Ascending aorta (tissue), 2 donors: ENCODE results near the gene IL21R. TPM values are rescaled to one million over a fixed set of nuclear protein-coding genes. Genes with fewer than 3 reads are reported as not detected.

Experiments
- DNase-seq, 2 donors: peaks; one replicate each; pipeline ENCODE4 v3.0.0-alpha.2; 2019; ENCODE audit warnings: low spot score in 2 of 2
- H3K27ac ChIP-seq, 2 donors: fragments of 200-600 bp; sonication (generic); one replicate each; pipeline ENCODE4 v1.5.1; 2016 to 2017; ENCODE audit warnings: mild to moderate bottlenecking in 1 of 2
- H3K27me3 ChIP-seq: fragments of 200-600 bp; sonication (generic); one replicate; pipeline ENCODE4 v1.5.1; 2017
- H3K36me3 ChIP-seq, 2 donors: fragments of 200-600 bp; sonication (generic); one replicate each; pipeline ENCODE4 v1.5.1; 2016
- H3K4me1 ChIP-seq, 2 donors: fragments of 200-600 bp; sonication (generic); one replicate each; pipeline ENCODE4 v1.5.1; 2016 to 2017; ENCODE audit warnings: mild to moderate bottlenecking in 1 of 2
- H3K4me3 ChIP-seq, 2 donors: fragments of 200-600 bp; sonication (generic); one replicate each; pipeline ENCODE4 v1.5.1; 2016 to 2017; ENCODE audit warnings: mild to moderate bottlenecking in 1 of 2
- H3K9me3 ChIP-seq, 2 donors: fragments of 200-600 bp; sonication (generic); one replicate each; pipeline ENCODE4 v1.5.1; 2016
- intact Hi-C: fragments of 100-400 bp; cut with DNase I; formaldehyde crosslinking; loops from one replicate; pipeline ENCODE4 v1.15.1; 2023
- total RNA-seq: library from RNA; depleted of rRNA; stranded (reverse); fragments of >200 nt; gene quantifications from one replicate; pipeline ENCODE4 v1.1.0, GENCODE V29; 2016
- TF ChIP-seq, protein P1 (sequence below), 3 experiments: fragments of 200-600 bp in 2 of 3; fragments of 450-650 bp in 1 of 3; sonication (generic) in 2 of 3; IDR thresholded peaks; one replicate each; pipeline ENCODE4 v1.5.1; 2016 to 2019; ENCODE audit warnings: antibody characterized with exemption in 3 of 3, mild to moderate bottlenecking in 1 of 3, moderate library complexity in 1 of 3

Gene IL21R
- total RNA-seq = 0.21 TPM

DNA sequence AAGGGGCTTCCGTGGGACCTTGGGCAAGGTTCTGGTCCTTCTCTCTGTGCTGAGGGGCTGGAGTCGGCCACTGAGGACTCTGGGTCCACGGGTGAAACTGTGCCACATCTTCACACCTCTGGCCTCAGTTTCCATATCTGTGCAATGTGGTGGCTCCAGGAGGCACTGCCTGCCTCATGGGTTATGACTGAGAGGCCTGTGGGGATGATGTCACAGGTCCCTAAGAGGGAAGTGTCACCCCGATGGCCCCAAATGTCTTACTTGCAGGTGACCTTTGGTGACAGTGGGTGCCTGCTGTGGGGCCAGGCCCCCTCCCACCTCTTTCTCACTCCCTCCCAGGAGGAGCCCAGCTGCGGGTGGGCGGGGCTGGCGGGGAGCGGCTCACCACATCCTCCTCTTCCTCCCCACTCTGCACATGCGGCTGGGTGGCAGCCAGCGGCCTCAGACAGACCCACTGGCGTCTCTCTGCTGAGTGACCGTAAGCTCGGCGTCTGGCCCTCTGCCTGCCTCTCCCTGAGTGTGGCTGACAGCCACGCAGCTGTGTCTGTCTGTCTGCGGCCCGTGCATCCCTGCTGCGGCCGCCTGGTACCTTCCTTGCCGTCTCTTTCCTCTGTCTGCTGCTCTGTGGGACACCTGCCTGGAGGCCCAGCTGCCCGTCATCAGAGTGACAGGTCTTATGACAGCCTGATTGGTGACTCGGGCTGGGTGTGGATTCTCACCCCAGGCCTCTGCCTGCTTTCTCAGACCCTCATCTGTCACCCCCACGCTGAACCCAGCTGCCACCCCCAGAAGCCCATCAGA, at the start of gene IL21R:
TSS of gene IL21R (plus strand) at position 407 of the 801 bp plus-strand sequence. CDS start 27,898 bp downstream, outside the sequence.
- Histone ChIP-seq H3K27ac (no peak within 1 kb of the TSS), H3K9me3 (no peaks in the 10 kb centered on the region), H3K4me3 (peak within 1 kb of the TSS in 1 of 2 donors; percentile 44)

DNA sequence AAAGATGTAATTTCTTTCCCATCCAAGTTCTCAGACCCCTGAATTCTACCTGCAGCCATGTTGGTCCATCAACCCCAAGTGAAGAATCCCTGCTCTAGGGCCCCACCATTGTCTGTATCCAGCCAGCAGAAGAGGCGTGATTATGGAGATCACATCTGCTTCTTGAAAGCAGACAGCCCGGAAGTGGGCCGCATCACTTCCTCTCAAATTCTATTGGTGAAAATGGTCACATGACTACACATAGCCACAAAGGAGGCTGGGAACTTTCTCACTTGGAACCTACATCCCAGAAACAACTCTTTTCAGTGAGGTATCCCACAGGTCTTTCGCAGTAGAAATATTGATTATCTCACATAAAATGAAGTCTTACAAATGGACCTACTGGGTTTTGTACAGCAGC, 48.1 kb upstream of the IL21R start:
- Histone ChIP-seq H3K27me3 (no peaks in the 10 kb centered on the region), H3K4me1 (no peaks in the 10 kb centered on the region), H3K27ac (no peak overlapping the region), H3K36me3 (peaks cover 65 to 81% of the 10 kb centered on the region in 2 donors), H3K4me3 (no peak overlapping the region), H3K9me3 (no peaks in the 10 kb centered on the region)
- TF ChIP-seq, protein P1, sequence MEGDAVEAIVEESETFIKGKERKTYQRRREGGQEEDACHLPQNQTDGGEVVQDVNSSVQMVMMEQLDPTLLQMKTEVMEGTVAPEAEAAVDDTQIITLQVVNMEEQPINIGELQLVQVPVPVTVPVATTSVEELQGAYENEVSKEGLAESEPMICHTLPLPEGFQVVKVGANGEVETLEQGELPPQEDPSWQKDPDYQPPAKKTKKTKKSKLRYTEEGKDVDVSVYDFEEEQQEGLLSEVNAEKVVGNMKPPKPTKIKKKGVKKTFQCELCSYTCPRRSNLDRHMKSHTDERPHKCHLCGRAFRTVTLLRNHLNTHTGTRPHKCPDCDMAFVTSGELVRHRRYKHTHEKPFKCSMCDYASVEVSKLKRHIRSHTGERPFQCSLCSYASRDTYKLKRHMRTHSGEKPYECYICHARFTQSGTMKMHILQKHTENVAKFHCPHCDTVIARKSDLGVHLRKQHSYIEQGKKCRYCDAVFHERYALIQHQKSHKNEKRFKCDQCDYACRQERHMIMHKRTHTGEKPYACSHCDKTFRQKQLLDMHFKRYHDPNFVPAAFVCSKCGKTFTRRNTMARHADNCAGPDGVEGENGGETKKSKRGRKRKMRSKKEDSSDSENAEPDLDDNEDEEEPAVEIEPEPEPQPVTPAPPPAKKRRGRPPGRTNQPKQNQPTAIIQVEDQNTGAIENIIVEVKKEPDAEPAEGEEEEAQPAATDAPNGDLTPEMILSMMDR (IDR thresholded peaks at IDR 0.05) = no peak
- no peak for DNase-seq
- intact Hi-C loops = no loop called here

More for the DNA sequence above, at the start of gene IL21R:
- TF ChIP-seq, protein P1 (IDR thresholded peaks at IDR 0.05) = no peak
- DNase-seq = peak; percentile 40 to 70
- Histone ChIP-seq H3K27me3 (no peaks in the 10 kb centered on the region), H3K4me1 (peaks cover 0 to 6% of the 10 kb centered on the region in 2 donors), H3K36me3 (no peaks in the 10 kb centered on the region)
- intact Hi-C loops = no loop called here

DNA sequence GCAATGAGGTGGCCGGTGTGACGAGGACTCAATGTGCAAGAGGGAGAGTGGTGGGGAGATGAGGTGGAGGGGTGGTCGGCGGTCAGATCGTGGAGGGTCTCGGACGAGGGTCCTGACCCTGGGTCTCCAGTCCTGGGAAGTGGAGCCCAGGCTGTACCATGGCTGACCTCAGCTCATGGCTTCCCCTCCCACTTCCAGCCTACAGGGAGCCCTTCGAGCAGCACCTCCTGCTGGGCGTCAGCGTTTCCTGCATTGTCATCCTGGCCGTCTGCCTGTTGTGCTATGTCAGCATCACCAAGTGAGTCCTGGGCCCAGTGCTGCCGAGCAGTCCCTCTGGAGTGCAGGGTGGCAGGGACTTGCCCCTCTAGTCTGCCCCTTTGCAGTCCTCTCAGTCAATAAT, 46.4 kb upstream of the IL21R start:
- H3K4me3 ChIP-seq = no peak overlapping the region
- no peak overlapping the region for H3K27ac ChIP-seq
- TF ChIP-seq, protein P1 (IDR thresholded peaks at IDR 0.05) = peak; percentile 18 to 33 (median 30)
- no peaks in the 10 kb centered on the region for H3K27me3 ChIP-seq
- no peaks in the 10 kb centered on the region for H3K9me3 ChIP-seq
- no peaks in the 10 kb centered on the region for H3K4me1 ChIP-seq
- intact Hi-C loops = no loop called here
- peaks cover 63 to 80% of the 10 kb centered on the region in 2 donors for H3K36me3 ChIP-seq
- DNase-seq = no peak

DNA sequence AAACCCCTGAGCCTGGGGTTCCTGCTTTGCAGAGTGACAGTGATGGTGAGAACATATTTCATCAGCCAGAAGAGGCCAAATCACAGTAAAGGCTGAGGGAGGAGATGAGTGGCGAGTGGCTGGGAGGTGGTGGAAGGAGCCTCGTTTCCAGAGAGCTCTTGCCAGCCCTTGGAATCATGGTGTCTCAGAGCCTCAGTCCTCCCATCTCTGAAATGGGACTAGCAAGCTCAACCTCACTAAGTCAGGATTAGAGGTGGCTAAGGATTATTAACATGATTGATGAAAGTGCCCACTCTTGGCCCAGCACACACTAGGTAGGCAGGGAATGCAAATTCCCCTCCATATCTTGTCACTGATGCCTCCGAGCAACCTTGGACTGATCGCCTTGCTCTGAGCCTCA, 45.2 kb upstream of the IL21R start:
- intact Hi-C loops = no loop called here
- DNase-seq = no peak
- no peaks in the 10 kb centered on the region for H3K27me3 ChIP-seq
- no peaks in the 10 kb centered on the region for H3K4me1 ChIP-seq
- peaks cover 60 to 80% of the 10 kb centered on the region in 2 donors for H3K36me3 ChIP-seq
- H3K9me3 ChIP-seq = no peaks in the 10 kb centered on the region
- TF ChIP-seq, protein P1 (IDR thresholded peaks at IDR 0.05) = no peak
- no peak overlapping the region for H3K27ac ChIP-seq
- H3K4me3 ChIP-seq = no peak overlapping the region

DNA sequence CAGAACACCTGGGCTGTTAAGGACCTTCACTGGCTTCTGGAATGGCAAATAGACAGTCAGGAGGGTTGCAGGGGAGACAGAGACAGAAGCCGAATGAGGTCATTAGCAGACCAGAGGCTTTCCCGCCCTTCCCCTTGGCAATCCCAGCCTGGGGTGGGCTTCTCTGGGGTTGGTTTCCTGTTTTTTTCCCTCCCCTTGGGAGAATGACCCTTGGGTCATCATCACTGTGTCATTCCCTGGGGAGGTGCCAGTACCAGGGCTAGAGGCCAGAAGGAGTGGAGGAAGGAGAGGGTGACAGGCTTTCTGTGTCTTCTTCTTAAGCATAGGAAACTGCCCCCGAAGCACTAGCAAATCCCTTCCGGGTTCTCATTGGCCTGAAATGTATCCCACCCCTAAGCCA, 42.9 kb upstream of the IL21R start:
- H3K9me3 ChIP-seq = no peaks in the 10 kb centered on the region
- DNase-seq = no peak
- intact Hi-C loops = no loop called here
- H3K27ac ChIP-seq = no peak overlapping the region
- no peaks in the 10 kb centered on the region for H3K27me3 ChIP-seq
- TF ChIP-seq, protein P1 (IDR thresholded peaks at IDR 0.05) = no peak
- no peak overlapping the region for H3K4me3 ChIP-seq
- no peaks in the 10 kb centered on the region for H3K4me1 ChIP-seq
- peaks cover 50 to 80% of the 10 kb centered on the region in 2 donors for H3K36me3 ChIP-seq
